GM18498 (cell line): ENCODE results near the gene KIF26B.

Experiments
- ATAC-seq: cut with Tn5 transposase; IDR thresholded peaks from one replicate; pipeline ENCODE4 v1.9.1; 2021; ENCODE audit warnings: mild to moderate bottlenecking, moderate library complexity; ENCODE audit not compliant: unreplicated experiment

KIF26B gene

GRCh38 chr1:245484176-245484575, 329.4 kb downstream of the KIF26B start:
- ATAC-seq: no peak

- no peak for ATAC-seq
These were observed 331.2 kb downstream of the KIF26B start for GRCh38 chr1:245485996-245486395.

- no peak for ATAC-seq
These were observed 332.1 kb downstream of the KIF26B start for GRCh38 chr1:245486775-245487470.

- ATAC-seq: no peak
These were observed 333.8 kb downstream of the KIF26B start for GRCh38 chr1:245488346-245489129.

- no peak for ATAC-seq
These were observed 335.1 kb downstream of the KIF26B start for GRCh38 chr1:245489838-245490237.

- ATAC-seq: no peak
These were observed 338.2 kb downstream of the KIF26B start for GRCh38 chr1:245493029-245493428.

GRCh38 chr1:245495681-245496080, 340.9 kb downstream of the KIF26B start:
- no peak for ATAC-seq

- no peak for ATAC-seq
These were observed 345.8 kb downstream of the KIF26B start for GRCh38 chr1:245500546-245500945.

- ATAC-seq: no peak
These were observed 346.8 kb downstream of the KIF26B start for GRCh38 chr1:245501633-245502032.

- ATAC-seq: no peak
These were observed 348.8 kb downstream of the KIF26B start for GRCh38 chr1:245503548-245503947.

- no peak for ATAC-seq
These were observed 355.4 kb downstream of the KIF26B start for GRCh38 chr1:245510144-245510543.

- ATAC-seq: no peak
These were observed 357.6 kb downstream of the KIF26B start for GRCh38 chr1:245512181-245512888.

GRCh38 chr1:245512980-245513578, 358.3 kb downstream of the KIF26B start:
- no peak for ATAC-seq

GRCh38 chr1:245516284-245516759, 361.5 kb downstream of the KIF26B start:
- ATAC-seq: no peak

GRCh38 chr1:245520611-245521010, 365.8 kb downstream of the KIF26B start:
- no peak for ATAC-seq

- no peak for ATAC-seq
These were observed 371.4 kb downstream of the KIF26B start for GRCh38 chr1:245526141-245526540.

GRCh38 chr1:245528258-245528635, 373.5 kb downstream of the KIF26B start:
- no peak for ATAC-seq

- ATAC-seq: no peak
These were observed 376.2 kb downstream of the KIF26B start for GRCh38 chr1:245530937-245531336.

- ATAC-seq: no peak
These were observed 383.2 kb downstream of the KIF26B start for GRCh38 chr1:245537992-245538391.

GRCh38 chr1:245538671-245539070, 383.9 kb downstream of the KIF26B start:
- no peak for ATAC-seq

GRCh38 chr1:245541369-245541768, 386.6 kb downstream of the KIF26B start:
- ATAC-seq: no peak
